Medulla oblongata (tissue), 1 donor: Measurements from ENCODE around the gene ZNF212.

ENCODE experiments used
- DNase-seq: peaks from one replicate; pipeline ENCODE4 v3.0.0-alpha.2; 2015; ENCODE audit errors: extremely low spot score

ZNF212 gene

DNA sequence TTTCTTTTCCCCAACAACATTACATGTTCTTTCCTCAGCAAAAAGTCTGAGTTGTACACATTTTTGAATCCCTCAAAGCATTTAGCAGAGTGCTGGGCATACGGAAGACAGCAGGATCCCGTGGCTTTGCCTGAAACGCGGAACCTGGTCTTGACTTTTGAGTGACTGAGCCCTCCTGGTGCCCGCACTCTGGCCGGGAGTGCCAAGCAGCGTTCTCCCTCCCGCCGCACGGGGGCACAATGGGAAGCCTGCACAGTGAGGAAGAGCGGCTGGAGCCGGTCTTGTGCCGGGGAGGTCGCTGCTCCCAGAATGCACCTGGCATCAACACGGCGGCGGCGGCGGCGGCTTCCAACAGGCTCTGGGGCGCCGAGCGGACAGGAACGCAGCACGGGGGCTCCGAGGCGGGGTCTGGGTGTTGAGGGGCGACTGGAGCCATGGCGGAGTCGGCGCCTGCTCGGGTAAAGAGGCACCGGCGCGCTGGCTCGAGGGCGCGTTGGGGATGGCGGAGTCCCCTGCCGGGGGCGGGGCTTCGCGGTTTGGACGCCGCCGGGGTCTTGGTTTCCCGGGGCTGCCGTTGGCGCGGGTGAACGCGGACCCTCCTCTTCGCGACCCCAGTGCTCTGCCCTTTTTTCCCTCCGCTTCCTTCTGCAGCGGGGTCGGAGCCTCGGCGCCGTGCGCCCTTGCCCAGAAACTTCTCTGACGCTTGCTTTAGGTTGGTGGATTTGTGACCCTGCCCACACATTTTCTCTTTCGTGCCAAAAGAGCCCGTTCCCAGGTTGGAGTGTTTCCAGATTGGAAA lies at the start of gene ZNF212:
Gene ZNF212 (plus strand): TSS at position 307 of the 799 bp plus-strand sequence. CDS start 128 bp downstream, at position 435.
- peak; percentile 96 for DNase-seq

DNA sequence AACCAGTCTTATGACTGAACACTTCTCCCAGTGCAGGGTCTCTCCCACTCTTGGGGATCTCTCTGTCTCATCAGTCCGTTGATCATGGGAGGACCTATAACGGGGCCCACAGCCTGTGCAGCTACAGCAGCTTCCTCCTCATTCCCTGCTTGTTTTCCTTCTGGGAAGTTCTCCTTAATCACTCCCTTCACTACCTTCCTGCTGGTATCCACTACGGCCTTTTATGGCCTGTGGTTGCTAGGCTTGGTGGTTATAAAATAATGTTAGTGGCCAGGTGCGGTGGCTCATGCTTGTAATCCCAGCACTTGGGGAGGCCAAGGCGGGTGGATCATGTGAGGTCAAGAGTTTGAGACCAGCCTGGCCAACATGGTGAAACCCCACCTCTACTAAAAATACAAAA lies 47.6 kb upstream of the ZNF212 start:
- no peak for DNase-seq

DNA sequence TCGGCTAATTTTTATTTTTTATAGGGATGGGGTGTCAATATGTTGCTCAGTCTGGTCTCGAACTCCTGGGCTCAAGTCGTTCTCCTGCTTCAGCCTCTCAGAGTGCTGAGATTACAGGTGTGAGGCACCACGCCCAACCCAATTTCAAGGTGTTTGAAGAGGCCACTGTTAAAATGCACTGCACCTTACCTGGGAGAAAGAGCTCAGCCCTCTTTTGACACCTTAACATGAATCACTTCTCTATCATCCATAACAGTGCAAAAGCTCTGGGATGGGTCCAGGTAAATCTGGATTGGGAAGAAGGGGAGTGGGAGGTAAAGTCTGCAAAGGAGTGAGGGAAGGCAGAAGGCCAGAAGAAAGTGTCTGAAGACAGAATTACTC lies 44.7 kb upstream of the ZNF212 start:
- no peak for DNase-seq

DNA sequence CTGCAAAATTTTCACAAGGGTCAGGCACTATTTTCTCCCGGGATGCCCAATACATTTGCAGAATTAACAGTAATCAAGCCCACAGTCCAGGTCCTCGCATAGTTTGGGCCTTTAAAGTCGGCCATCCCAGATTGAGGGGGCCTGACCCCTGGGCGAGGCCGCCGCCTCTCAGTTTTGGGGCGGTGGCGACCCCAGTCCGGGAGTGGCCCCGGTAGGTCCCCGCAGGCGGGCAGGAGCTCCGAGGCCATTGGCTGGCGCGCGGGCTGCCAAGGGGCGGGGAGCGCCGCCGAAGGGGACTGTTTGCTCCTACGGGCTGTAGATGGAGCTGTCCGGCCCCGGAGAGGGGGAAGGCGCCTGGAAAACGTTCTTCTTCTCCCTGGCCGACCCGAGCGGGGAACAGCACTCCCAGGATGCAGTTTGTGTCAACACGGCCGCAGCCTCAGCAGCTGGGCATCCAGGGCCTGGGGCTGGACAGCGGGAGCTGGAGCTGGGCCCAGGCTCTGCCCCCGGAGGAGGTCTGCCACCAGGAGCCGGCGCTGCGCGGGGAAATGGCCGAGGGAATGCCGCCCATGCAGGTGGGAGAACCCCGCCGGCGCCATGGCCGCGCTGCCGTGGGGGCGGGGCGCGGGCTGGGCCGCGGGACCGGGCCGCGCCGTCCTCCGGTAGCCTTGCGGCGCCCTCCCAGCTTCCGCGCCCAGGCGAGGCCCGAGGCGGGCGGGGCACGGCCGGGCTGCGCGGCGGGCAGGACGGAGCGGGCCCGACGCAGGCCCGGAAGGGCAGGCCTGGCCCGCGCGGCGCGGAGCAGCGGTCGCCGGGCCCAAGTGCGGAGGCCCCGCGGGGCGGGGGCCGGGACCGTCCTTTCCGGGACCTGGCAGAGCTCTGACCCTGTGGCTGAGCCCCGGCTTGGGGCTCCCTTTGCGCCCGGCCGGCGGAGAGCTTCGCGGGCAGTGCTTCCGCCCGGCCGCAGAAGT lies 44.0 kb upstream of the ZNF212 start, which contains the start of gene ZNF282:
Gene ZNF282 (plus strand): TSS at position 367 of the 971 bp plus-strand sequence. CDS start 44 bp downstream, at position 411.
- peak; percentile 91 for DNase-seq

DNA sequence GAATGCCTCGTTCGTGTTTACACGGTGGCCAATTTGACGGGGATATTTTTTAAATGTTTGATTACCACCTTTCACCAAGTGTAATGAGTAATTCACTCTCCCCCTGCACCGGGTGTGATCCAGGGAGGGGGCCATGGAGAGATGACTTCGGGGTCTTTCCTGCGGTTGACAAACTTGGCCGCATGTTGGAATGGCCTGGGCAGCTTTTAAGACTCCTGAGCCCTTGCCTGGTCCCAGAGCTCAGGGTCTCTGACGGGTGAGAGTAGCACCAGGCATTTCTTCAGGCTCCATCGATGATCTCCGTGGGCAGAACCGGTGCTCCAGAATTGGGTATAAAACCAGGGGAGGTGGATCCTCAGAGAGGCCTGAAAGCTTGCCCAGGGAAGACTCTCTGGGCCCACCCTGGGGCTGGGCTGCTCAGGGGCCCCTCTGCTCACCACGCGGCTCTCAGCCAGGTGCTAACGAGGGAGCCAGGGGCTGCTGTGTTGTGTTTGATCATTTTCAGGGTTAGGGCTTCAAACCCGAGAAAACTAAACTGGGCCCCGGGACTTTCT lies 43.2 kb upstream of the ZNF212 start:
- DNase-seq, result no peak

DNA sequence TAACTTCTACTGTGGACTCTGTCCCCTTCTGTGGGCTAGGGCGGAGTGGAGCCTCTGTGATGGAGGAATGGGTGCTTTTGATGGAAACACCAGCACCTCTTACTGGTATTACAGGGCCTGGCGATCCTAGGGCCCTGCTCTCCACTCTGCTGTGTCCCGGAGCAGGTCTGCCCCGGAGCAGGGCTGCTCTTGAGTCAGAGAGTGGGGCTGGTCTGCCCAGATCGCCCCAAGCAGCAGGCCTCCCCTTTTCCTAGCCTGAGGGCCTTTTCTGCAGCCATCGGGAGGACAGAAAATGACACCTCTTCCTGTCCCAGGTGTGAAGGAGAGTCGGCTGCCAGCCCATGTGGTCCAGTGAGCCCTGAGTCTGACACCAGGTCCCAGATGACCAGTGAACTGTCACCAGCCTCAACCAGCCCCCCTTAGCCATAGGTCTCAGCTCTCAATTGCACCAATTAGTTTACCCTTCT lies 42.7 kb upstream of the ZNF212 start:
- no peak for DNase-seq

DNA sequence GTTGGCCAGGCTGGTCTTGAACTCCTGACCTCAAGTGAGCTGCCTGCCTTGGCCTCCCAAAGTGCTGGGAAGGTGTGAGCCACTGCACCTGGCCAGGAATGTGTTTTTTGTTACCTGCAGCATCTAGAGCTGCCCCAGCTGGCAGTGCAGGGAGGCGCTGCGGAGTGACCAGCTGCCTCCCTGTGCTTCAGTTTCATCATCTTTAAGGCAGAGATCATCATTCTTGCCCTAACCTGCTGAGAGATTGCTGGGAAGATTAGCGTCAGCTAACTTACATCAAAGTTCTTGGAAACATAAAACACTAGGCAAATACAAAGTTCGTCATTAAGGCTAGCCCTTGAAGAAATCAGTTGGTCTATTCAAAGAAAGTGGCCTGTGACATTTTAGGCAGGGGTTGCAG lies 41.8 kb upstream of the ZNF212 start:
- DNase-seq, result no peak

DNA sequence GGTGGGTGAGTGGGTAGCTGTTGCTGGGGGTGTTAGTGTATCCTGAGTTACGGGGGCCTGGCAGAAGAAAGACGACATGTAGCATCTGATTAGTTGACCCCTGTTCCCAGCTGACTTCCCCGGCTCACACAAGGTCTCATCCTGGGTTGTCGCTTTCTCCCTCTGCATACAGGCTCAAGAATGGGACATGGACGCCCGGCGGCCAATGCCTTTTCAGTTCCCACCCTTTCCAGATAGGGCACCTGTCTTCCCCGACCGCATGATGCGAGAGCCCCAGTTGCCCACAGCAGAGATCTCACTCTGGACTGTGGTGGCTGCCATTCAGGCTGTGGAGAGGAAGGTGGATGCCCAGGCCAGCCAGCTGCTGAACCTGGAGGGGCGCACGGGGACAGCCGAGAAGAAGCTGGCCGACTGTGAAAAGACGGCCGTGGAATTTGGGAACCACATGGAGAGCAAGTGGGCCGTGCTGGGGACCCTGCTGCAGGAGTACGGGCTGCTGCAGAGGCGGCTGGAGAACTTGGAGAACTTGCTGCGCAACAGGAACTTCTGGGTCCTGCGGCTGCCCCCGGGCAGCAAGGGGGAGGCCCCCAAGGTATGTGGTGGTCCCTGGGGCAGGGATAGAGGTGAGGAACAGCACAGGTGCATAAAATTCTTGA lies 41.2 kb upstream of the ZNF212 start:
- no peak for DNase-seq

DNA sequence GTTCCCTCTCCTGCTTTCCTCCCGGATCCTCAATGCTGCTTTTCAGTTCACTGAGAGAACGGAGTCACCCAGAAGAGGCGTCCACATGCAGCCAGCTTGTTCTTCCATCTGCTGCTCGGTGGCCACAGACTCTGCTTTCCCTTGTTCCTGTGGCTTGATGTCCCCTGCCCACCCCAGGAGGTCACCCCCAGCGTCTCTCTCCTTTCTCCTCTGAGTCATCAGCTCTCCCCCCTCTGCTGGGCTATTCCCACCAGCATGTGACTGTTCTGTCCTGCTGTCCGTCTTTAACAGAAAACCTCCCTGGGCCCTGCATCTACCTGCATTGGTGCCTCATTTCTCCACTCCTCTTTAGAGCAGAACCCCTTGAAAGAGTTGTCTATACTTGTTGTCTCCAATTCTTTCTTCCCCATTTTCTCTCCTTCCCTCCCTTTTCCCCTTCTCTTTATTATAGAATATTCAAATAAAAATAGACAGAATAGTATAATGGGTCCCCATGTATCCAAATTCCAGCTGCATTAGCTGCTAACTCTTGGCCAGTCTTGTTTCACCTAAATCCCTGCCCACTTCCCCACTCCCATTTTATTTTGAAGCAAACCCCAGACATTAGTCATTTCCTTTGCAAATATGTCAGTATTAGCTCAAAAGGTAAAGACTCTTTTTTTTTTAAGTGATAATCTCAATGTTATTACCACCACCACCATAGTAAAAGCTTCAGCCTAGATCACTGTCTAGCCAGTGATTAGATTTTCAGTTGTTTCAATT lies 40.0 kb upstream of the ZNF212 start:
- no peak for DNase-seq

DNA sequence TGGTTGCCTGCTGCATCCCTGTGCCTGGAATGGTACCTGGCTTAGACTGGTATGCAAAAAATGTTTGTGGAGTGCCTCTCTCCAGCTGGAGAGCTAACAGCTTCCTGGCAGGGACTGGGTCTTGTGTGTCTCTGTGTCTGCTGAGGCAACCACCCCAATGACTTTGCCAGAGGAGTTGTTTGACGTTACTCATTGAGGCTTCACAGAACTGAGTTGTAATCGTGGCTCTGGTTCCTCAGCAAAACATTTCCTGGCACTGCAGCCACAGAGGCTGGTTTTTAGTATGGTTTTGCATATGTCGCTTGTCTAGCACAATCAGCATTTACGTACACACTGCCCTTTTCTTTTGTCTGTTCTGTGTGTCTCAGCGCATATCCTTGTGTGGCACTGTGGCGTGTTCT lies 36.6 kb upstream of the ZNF212 start:
- no peak for DNase-seq

DNA sequence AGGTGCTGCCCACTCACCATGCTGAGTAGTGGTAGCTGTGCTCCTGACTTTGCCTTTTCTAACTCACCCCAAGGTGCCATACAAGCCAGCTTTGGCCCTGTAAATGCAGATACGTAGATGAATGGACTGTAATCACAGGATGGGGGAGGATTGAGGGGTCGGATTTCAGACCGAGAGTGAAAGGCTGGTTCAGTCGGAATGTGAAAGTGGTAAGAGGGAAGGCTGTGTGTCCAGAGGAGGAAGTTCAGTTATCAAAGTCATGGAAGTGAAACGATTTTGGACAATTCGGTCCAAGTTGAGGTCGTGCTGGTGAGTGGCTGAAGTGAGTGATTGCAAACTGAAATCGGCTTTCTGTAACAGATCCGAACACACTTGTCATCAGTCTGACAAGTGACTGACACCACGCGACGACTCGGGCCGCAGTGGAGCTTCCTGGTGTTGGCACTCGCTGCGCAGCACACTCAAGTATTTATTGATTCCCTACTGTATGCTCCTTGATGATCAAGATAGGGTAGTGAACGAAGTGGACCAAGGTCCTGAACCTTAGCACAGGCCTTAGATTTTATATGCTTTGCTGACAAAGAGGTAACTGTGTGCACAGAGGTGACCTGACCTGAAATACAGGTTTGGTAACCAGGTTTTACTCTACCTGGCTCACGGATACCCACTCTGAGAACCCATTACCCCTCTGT lies 33.6 kb upstream of the ZNF212 start:
- no peak for DNase-seq

DNA sequence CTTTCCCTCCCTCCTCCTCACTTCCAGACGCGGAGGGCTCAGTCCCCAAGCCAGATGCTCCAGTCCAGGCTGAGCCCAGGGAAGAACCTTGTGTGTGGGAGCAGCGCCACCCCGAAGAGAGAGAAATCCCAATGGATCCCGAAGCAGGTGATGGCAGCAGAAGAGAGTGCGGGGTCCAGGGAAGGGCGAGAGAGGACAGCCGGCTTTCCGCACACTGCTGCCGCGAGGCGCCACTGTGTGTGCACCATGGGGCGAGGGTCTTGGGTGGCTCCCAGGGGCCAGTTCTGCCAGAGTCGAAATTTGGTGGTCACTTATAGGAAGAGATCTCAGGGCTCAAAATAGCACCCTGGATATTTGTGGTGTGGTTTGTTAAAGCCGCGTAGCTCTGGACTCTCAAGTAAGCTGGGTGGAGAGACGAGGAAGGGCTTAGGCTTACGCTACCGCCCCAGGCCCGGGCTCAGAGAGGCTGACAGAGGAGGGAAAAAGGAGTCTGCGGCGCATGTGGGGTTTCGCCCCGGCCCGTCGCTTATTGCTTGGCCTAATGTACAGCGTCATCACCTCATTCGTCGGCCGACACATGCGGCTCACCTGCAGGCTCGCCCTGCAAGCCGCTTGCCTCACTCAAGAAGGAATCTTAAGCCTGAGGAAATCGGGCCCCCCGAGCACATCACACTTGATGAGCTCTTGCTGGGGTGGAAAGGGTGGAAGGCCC lies 32.0 kb upstream of the ZNF212 start:
- no peak for DNase-seq

DNA sequence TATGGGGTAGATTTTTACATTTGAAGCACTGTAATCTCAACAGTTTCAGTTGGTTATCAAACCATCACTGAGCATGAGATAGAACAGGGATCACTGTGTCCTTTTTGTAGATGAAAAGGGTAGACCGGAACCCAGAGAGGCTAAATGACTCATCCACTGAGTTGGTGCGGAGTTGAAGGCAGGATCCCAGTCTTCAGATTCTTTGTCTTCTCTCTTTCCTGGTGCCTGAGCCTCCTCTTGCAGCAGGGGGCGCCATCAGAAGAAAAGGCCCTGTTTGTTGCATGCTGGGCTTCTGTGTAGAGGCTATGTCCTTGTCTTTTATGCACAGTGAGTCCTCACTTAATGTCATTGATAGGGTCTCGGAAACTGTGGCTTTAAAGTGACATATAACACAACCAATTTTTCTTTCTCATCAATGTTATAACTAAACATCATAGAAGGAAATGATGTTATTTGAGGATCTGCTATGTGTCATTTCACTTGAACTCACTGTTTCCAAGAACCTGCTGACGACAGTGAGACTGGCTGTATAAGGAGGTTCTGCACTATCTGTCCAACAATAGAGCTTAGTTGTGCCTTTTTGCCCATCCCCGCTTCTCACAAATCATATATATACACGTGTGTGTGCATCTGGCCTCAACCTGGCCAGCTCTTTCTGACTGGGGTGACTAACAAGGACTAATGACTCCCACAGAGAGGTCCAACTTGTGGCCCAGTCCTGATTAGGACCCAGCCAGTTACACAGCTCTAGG lies 29.8 kb upstream of the ZNF212 start:
- DNase-seq, result no peak

DNA sequence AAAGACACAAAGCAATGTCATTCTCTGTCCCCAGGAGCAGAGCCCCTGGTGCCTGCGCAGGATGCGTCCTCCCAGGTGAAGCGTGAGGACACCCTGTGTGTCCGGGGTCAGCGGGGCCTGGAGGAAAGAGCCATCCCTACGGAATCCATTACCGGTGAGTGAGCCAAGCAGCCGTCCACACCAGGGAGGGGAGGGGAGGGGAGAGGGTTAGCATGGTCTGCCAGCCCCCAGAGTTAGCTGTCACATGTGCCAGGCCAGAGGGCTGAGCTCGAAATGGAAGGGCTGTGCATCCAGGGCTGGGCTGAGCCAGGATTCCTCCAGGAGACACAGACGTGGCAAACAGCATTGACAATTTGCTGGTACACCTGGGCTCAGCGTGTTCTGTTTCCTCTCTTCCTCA lies 28.9 kb upstream of the ZNF212 start:
- DNase-seq, result no peak

DNA sequence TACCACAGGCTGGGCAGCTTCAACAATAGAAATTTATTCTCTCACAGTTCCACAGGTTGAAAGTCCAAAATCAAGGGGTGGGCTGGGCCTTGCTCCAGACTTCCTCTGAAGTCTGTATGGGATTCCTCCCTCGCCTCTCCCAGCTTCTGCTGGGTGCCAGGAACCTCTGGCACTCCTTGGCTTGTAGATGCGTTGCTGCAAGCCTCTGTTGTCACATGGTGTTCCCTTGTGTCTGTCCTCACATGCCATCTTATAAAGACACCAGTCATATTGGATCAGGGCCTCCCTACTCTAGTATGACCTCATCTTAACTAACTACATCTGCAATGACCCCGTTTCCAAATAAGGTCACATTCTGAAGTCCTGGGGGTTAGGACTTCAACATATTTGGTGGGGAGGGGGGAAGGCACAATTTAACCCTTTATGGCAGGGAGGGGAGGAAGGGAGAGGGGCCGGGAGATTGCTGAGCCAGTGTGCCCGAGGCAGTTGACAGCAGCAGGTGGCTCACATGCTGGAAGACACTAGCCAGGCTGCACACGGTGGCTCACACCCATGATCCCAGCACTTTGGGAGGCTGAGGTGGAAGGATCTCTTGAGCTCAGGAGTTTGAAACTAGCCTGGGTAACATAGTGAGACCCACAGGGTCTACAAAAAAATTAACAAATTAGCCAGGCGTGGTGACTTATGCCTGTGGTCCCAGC lies 25.3 kb upstream of the ZNF212 start:
- DNase-seq, result peak; percentile 11

DNA sequence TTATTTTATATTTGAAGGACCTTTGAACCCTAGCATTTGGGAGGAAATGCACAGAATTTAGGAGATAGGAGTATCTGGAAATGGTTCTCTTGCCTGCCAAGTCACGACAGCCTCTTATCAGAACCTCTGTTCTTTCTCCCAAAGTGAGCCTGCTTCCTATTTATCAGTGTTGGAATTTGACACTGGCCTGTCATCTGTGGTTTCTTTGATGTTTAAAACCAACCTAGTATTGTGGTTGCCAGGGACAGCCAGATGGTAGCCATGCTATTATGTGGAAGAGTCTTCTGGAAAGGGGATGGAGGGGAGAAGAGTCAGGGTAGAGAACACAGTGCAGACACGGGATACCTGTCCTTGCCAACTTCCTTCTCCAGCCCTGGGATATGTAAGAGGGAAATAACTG lies 23.0 kb upstream of the ZNF212 start:
- DNase-seq, result no peak

DNA sequence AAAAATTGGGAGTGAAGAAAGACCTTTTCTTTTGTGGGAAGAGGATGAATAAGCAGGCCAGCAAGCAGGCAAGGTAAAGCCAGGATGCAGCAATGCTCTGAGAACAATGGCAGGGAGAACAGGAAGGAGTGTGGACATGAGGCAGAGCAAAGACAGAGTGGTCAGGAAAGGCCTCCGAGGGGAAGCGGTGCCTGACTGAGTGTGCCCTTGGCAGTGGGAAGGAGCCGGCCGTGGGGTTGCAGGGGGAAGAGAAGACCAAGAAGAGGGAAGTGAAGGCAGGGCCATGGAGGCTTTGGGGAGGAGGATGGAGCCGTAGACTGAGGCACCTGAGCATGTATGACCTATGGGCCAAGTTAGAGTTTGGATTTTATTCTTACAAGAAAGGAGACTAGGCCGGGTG lies 21.9 kb upstream of the ZNF212 start:
- no peak for DNase-seq
